HepG2 (cell line): ENCODE measurements around the gene CACNA2D3.

Experiments
- CEBPB ChIP-seq: IDR thresholded peaks from 2 replicates; pipeline ENCODE4 v1.6.1; 2011; ENCODE audit warnings: low read depth, low read length, improper control_type of control experiment, borderline replicate concordance
- KDM5A ChIP-seq: fragments of 200-600 bp; sonication (generic); IDR thresholded peaks from 2 replicates; pipeline ENCODE4 v1.7.0; 2018; ENCODE audit warnings: antibody characterized with exemption, mild to moderate bottlenecking, low read length, borderline replicate concordance
- MYC ChIP-seq: sonication (generic); formaldehyde crosslinking; IDR thresholded peaks from 2 replicates; pipeline ENCODE4 v1.9.0; 2021; ENCODE audit warnings: missing genetic modification reagents, borderline replicate concordance
- PTBP1 ChIP-seq: fragments of 200-400 bp; formaldehyde crosslinking; IDR thresholded peaks from 2 replicates; pipeline ENCODE4 v1.6.1; 2018; ENCODE audit warnings: low read length, low read depth; ENCODE audit not compliant: poor library complexity, severe bottlenecking
- RAD21 ChIP-seq: fragments of 450-650 bp; formaldehyde crosslinking; IDR thresholded peaks from 2 replicates; pipeline ENCODE4 v1.5.0; 2020; ENCODE audit warnings: mild to moderate bottlenecking
- SUZ12 ChIP-seq: fragments of 150-350 bp; IDR thresholded peaks from 2 replicates; pipeline ENCODE4 v1.6.1; 2014; ENCODE audit warnings: low read depth, low read length
- TF ChIP-seq, protein P1 (sequence below): sonication (generic); formaldehyde crosslinking; IDR thresholded peaks from 2 replicates; pipeline ENCODE4 v1.8.0; 2022; ENCODE audit warnings: mild to moderate bottlenecking, missing genetic modification reagents, borderline replicate concordance
- TF ChIP-seq, protein P2 (sequence below): sonication (generic); formaldehyde crosslinking; IDR thresholded peaks from 2 replicates; pipeline ENCODE4 v1.5.0; 2020; ENCODE audit warnings: mild to moderate bottlenecking, missing genetic modification reagents, moderate library complexity
- TF ChIP-seq, protein P3 (sequence below): sonication (generic); formaldehyde crosslinking; IDR thresholded peaks from 2 replicates; pipeline ENCODE4 v1.4.0; 2020; ENCODE audit warnings: missing genetic modification reagents
- TF ChIP-seq, protein P4 (sequence below): fragments of 450-650 bp; IDR thresholded peaks from 2 replicates; pipeline ENCODE4 v1.6.1; 2016
- TF ChIP-seq, protein P5 (sequence below), 2 experiments: IDR thresholded peaks; 2 replicates each; pipeline ENCODE4 v1.6.1; 2011 to 2012; ENCODE audit warnings: low read length in 2 of 2, borderline replicate concordance in 1 of 2, low read depth in 1 of 2, mild to moderate bottlenecking in 1 of 2, moderate library complexity in 1 of 2
- TF ChIP-seq, protein P6 (sequence below): IDR thresholded peaks from 2 replicates; pipeline ENCODE4 v1.6.1; 2016

DNA sequence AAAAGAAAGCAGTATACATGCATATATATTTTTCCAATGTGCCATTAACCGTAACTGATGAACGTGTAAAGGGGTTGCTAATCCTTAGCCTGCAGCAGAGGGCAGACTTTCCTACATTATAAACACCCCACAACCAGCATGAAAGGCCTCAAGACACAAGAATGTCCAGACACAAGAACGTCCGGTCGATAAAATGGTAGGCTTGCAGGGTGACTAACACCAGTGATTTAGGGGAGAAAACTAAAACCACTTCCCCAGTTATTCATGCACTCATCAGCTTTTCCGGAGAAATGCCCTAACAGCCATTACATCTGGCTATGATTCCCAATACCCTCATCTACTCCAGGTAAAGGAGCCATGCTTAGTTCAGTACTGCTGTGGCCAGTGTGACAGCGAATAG is 748.1 kb downstream of the CACNA2D3 start:
- TF ChIP-seq KDM5A = no peak
- TF ChIP-seq, protein P1, sequence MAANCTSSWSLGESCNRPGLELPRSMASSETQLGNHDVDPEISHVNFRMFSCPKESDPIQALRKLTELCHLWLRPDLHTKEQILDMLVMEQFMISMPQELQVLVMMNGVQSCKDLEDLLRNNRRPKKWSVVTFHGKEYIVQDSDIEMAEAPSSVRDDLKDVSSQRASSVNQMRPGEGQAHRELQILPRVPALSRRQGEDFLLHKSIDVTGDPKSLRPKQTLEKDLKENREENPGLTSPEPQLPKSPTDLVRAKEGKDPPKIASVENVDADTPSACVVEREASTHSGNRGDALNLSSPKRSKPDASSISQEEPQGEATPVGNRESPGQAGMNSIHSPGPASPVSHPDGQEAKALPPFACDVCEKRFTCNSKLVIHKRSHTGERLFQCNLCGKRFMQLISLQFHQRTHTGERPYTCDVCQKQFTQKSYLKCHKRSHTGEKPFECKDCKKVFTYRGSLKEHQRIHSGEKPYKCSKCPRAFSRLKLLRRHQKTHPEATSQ (CRISPR knock-in tag) = no peak
- TF ChIP-seq RAD21 (CRISPR knock-in tag) = no peak
- no peak for TF ChIP-seq PTBP1
- TF ChIP-seq CEBPB = no peak
- TF ChIP-seq, protein P2, sequence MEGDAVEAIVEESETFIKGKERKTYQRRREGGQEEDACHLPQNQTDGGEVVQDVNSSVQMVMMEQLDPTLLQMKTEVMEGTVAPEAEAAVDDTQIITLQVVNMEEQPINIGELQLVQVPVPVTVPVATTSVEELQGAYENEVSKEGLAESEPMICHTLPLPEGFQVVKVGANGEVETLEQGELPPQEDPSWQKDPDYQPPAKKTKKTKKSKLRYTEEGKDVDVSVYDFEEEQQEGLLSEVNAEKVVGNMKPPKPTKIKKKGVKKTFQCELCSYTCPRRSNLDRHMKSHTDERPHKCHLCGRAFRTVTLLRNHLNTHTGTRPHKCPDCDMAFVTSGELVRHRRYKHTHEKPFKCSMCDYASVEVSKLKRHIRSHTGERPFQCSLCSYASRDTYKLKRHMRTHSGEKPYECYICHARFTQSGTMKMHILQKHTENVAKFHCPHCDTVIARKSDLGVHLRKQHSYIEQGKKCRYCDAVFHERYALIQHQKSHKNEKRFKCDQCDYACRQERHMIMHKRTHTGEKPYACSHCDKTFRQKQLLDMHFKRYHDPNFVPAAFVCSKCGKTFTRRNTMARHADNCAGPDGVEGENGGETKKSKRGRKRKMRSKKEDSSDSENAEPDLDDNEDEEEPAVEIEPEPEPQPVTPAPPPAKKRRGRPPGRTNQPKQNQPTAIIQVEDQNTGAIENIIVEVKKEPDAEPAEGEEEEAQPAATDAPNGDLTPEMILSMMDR = peak; percentile 38
- TF ChIP-seq, protein P3, sequence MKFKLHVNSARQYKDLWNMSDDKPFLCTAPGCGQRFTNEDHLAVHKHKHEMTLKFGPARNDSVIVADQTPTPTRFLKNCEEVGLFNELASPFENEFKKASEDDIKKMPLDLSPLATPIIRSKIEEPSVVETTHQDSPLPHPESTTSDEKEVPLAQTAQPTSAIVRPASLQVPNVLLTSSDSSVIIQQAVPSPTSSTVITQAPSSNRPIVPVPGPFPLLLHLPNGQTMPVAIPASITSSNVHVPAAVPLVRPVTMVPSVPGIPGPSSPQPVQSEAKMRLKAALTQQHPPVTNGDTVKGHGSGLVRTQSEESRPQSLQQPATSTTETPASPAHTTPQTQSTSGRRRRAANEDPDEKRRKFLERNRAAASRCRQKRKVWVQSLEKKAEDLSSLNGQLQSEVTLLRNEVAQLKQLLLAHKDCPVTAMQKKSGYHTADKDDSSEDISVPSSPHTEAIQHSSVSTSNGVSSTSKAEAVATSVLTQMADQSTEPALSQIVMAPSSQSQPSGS (CRISPR knock-in tag) = no peak
- TF ChIP-seq, protein P4, sequence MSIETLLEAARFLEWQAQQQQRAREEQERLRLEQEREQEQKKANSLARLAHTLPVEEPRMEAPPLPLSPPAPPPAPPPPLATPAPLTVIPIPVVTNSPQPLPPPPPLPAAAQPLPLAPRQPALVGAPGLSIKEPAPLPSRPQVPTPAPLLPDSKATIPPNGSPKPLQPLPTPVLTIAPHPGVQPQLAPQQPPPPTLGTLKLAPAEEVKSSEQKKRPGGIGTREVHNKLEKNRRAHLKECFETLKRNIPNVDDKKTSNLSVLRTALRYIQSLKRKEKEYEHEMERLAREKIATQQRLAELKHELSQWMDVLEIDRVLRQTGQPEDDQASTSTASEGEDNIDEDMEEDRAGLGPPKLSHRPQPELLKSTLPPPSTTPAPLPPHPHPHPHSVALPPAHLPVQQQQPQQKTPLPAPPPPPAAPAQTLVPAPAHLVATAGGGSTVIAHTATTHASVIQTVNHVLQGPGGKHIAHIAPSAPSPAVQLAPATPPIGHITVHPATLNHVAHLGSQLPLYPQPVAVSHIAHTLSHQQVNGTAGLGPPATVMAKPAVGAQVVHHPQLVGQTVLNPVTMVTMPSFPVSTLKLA = no peak
- TF ChIP-seq SUZ12 = no peak
- TF ChIP-seq MYC = no peak
- TF ChIP-seq, protein P5, sequence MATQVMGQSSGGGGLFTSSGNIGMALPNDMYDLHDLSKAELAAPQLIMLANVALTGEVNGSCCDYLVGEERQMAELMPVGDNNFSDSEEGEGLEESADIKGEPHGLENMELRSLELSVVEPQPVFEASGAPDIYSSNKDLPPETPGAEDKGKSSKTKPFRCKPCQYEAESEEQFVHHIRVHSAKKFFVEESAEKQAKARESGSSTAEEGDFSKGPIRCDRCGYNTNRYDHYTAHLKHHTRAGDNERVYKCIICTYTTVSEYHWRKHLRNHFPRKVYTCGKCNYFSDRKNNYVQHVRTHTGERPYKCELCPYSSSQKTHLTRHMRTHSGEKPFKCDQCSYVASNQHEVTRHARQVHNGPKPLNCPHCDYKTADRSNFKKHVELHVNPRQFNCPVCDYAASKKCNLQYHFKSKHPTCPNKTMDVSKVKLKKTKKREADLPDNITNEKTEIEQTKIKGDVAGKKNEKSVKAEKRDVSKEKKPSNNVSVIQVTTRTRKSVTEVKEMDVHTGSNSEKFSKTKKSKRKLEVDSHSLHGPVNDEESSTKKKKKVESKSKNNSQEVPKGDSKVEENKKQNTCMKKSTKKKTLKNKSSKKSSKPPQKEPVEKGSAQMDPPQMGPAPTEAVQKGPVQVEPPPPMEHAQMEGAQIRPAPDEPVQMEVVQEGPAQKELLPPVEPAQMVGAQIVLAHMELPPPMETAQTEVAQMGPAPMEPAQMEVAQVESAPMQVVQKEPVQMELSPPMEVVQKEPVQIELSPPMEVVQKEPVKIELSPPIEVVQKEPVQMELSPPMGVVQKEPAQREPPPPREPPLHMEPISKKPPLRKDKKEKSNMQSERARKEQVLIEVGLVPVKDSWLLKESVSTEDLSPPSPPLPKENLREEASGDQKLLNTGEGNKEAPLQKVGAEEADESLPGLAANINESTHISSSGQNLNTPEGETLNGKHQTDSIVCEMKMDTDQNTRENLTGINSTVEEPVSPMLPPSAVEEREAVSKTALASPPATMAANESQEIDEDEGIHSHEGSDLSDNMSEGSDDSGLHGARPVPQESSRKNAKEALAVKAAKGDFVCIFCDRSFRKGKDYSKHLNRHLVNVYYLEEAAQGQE (IDR thresholded peaks at IDR 0.05; ENCODE audit: borderline replicate concordance in 1 of 2, low read depth in 1 of 2, low read length in 2 of 2) = no peak
- TF ChIP-seq, protein P6, sequence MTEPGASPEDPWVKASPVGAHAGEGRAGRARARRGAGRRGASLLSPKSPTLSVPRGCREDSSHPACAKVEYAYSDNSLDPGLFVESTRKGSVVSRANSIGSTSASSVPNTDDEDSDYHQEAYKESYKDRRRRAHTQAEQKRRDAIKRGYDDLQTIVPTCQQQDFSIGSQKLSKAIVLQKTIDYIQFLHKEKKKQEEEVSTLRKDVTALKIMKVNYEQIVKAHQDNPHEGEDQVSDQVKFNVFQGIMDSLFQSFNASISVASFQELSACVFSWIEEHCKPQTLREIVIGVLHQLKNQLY (CRISPR knock-in tag) = no peak
